Measurements from ENCODE around the gene SSBP3. TPM values are rescaled to one million over a fixed set of nuclear protein-coding genes. Genes with fewer than 3 reads are reported as not detected.

Gene SSBP3
- total and polyA plus RNA-seq, 2 donors from 2014 or later = 33.3 to 49.6 TPM

DNA sequence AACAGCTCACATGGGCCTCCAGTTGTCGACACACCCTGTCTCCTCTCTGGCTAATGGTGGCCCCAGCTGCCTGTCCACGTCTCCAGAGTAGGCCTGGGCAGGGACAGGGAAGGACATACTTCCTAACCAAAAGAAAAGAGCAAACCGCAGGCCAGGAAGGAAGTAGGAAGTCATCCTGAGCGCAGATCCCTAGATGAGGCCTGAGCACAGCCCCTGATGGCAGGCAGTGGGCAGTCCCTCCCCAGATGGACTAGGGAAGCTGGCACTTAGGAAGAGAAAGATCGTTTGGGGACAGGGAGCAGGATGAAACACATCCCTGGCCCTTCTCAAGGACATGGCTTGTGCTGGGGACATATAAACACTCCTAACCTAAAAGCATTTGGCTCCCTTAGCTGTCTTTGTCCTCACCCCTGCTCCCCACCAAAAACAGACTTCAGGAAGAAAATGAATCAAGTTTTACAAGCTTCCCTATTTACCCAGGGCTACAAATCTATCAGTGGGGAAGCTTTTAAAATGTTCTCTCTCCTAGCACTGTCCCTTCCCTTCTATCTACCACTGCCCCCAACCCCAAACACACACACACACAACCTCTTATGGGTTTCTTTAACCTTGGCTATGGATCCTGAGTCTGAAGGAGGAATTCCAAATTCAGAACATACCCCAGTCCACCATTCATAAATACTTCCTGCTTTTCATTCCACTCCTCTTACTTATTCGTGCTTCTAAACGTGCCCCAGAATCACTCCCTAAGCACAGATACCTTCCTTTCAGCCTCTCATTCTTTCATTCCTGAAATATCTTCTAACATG lies 21.1 kb downstream of the SSBP3 start:
- peaks cover 0 to 7% (median 2%) of the 10 kb centered on the region in 3 donors for H3K36me3 ChIP-seq (ENCODE audit: control insufficient read depth in 2 of 3, insufficient read depth in 3 of 3, low read length in 3 of 3)
- FAIRE-seq = no peak
- H3K27me3 ChIP-seq (ENCODE audit: control insufficient read depth, insufficient read depth, low read length) = no peaks in the 10 kb centered on the region
- peak in 1 of 5 donors; percentile 42 for DNase-seq
- TF ChIP-seq, protein P1, sequence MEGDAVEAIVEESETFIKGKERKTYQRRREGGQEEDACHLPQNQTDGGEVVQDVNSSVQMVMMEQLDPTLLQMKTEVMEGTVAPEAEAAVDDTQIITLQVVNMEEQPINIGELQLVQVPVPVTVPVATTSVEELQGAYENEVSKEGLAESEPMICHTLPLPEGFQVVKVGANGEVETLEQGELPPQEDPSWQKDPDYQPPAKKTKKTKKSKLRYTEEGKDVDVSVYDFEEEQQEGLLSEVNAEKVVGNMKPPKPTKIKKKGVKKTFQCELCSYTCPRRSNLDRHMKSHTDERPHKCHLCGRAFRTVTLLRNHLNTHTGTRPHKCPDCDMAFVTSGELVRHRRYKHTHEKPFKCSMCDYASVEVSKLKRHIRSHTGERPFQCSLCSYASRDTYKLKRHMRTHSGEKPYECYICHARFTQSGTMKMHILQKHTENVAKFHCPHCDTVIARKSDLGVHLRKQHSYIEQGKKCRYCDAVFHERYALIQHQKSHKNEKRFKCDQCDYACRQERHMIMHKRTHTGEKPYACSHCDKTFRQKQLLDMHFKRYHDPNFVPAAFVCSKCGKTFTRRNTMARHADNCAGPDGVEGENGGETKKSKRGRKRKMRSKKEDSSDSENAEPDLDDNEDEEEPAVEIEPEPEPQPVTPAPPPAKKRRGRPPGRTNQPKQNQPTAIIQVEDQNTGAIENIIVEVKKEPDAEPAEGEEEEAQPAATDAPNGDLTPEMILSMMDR (IDR thresholded peaks at IDR 0.05; ENCODE audit: borderline replicate concordance, extremely low read depth, insufficient read depth) = no peak
- intact Hi-C loops (cut with DNase I) = no loop called here
- no peak overlapping the region for H3K9ac ChIP-seq (ENCODE audit: low read length in 3 of 3)
- peaks cover 0 to 18% (median 11%) of the 10 kb centered on the region in 3 donors for H3K4me1 ChIP-seq (ENCODE audit: control insufficient read depth in 2 of 3, insufficient read depth in 2 of 3, low read depth in 1 of 3, low read length in 3 of 3)
- no peak overlapping the region for H3K4me3 ChIP-seq (ENCODE audit: low read length in 3 of 3)
- H3K9me3 ChIP-seq (ENCODE audit: control insufficient read depth in 2 of 3, insufficient read depth in 1 of 3, low read length in 3 of 3) = no peaks in the 10 kb centered on the region
- H3K27ac ChIP-seq (ENCODE audit: low read depth in 2 of 2, low read length in 2 of 2) = peak overlapping the region; percentile 34 to 72

DNA sequence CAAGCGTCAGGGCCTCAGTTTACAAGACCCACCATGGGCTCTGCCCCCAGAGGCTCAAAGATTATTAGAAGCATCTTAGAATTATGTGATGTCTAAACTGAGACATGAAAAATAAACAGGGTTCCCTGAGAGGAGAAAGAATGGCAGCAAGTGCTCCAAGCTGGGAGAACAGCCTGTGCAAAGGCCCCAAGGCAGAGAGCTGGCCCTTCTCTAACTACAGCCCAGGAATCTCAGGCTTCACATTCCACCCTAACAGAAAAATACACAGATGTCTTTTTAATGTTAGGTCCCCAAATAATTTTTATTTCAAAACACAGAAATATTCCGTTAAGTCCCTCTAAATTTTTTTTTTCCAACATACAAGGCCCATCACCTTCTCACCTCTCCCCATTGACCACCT lies 21.7 kb downstream of the SSBP3 start:
- DNase-seq (no peak), FAIRE-seq (no peak)
- peaks cover 0 to 24% (median 15%) of the 10 kb centered on the region in 3 donors for H3K4me1 ChIP-seq (ENCODE audit: control insufficient read depth in 2 of 3, insufficient read depth in 2 of 3, low read depth in 1 of 3, low read length in 3 of 3)
- H3K9ac ChIP-seq (ENCODE audit: low read length in 3 of 3) = no peak overlapping the region
- no peak overlapping the region for H3K4me3 ChIP-seq (ENCODE audit: low read length in 3 of 3)
- peaks cover 0 to 7% (median 0%) of the 10 kb centered on the region in 3 donors for H3K36me3 ChIP-seq (ENCODE audit: control insufficient read depth in 2 of 3, insufficient read depth in 3 of 3, low read length in 3 of 3)
- TF ChIP-seq, protein P1 (IDR thresholded peaks at IDR 0.05; ENCODE audit: borderline replicate concordance, extremely low read depth, insufficient read depth) = no peak
- intact Hi-C loops (cut with DNase I) = no loop called here
- no peaks in the 10 kb centered on the region for H3K9me3 ChIP-seq (ENCODE audit: control insufficient read depth in 2 of 3, insufficient read depth in 1 of 3, low read length in 3 of 3)
- no peaks in the 10 kb centered on the region for H3K27me3 ChIP-seq (ENCODE audit: control insufficient read depth, insufficient read depth, low read length)
- peak overlapping the region in 1 of 2 donors; percentile 34 for H3K27ac ChIP-seq (ENCODE audit: low read depth in 2 of 2, low read length in 2 of 2)

DNA sequence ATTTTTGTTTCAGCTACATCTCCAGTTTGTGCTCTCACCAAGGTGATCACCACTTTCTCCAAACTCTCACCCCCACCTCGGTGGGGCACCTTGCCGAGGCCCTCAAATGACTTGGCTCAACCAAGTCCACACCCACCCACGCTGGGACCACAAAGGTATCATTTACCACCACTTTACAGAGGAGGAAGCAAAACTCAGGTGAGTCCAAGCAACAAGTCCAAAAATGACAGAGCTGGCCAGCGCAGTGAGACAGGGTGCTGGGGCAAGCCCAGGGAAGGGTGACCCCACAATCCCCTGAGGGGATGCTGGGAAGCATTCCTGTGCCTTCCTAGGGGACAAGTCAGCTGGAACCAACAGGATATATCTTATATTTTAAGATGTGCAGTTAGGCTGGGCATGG lies 24.7 kb downstream of the SSBP3 start:
- no peak for FAIRE-seq
- no peak for DNase-seq
- H3K9me3 ChIP-seq (ENCODE audit: control insufficient read depth in 2 of 3, insufficient read depth in 1 of 3, low read length in 3 of 3) = no peaks in the 10 kb centered on the region
- intact Hi-C loops (cut with DNase I) = no loop called here
- TF ChIP-seq, protein P1 (IDR thresholded peaks at IDR 0.05; ENCODE audit: borderline replicate concordance, extremely low read depth, insufficient read depth) = no peak
- no peak overlapping the region for H3K27ac ChIP-seq (ENCODE audit: low read depth in 2 of 2, low read length in 2 of 2)
- no peak overlapping the region for H3K9ac ChIP-seq (ENCODE audit: low read length in 3 of 3)
- H3K27me3 ChIP-seq (ENCODE audit: control insufficient read depth, insufficient read depth, low read length) = no peaks in the 10 kb centered on the region
- no peak overlapping the region for H3K4me3 ChIP-seq (ENCODE audit: low read length in 3 of 3)
- H3K36me3 ChIP-seq (ENCODE audit: control insufficient read depth in 2 of 3, insufficient read depth in 3 of 3, low read length in 3 of 3) = peaks cover 0 to 7% (median 0%) of the 10 kb centered on the region in 3 donors
- peaks cover 0 to 41% (median 27%) of the 10 kb centered on the region in 3 donors for H3K4me1 ChIP-seq (ENCODE audit: control insufficient read depth in 2 of 3, insufficient read depth in 2 of 3, low read depth in 1 of 3, low read length in 3 of 3)
